Stimulated activated effector memory CD8-positive, alpha-beta T cell treated with anti-CD3 and anti-CD28 coated beads, Interleukin-12 subunit alpha, Interleukin-12 subunit beta, amount 100 ng/mL, for 72 hours (primary cell): ENCODE results near the gene ARHGEF16.
A peak's percentile ranks its signal among the peaks of the same experiment; 100 is the strongest.

Experiments
- ATAC-seq: fragments of 150-1000 bp; cut with Tn5 transposase; 2 replicates; pipeline ENCODE4 v1.10.0; 2021
- DNase-seq, 2 donors: peaks; one replicate each; pipeline ENCODE4 v3.0.0; 2021 to 2022; ENCODE audit warnings: low spot score in 2 of 2
- H3K27ac Mint-ChIP-seq: one replicate; pipeline ENCODE4 v1.8.0; 2022; ENCODE audit warnings: mild to moderate bottlenecking, mixed read lengths
- H3K36me3 Mint-ChIP-seq: one replicate; pipeline ENCODE4 v1.8.0; 2022; ENCODE audit warnings: mild to moderate bottlenecking, mixed read lengths
- H3K4me1 Mint-ChIP-seq: one replicate; pipeline ENCODE4 v1.8.0; 2022; ENCODE audit warnings: mixed read lengths
- H3K4me3 Mint-ChIP-seq: one replicate; pipeline ENCODE4 v1.8.0; 2022; ENCODE audit warnings: mild to moderate bottlenecking, mixed read lengths
- H3K9me3 Mint-ChIP-seq: one replicate; pipeline ENCODE4 v1.8.0; 2022; ENCODE audit warnings: mixed read lengths

The ARHGEF16 gene

GRCh38 chr1:3524556-3525203 lies 70.2 kb downstream of the ARHGEF16 start:
- Mint-ChIP-seq H3K9me3 (no peaks in the 10 kb centered on the region), H3K27ac (no peak overlapping the region), H3K36me3 (no peaks in the 10 kb centered on the region), H3K4me1 (peaks cover 1% of the 10 kb centered on the region), H3K4me3 (no peak overlapping the region)
- no peak for ATAC-seq
- no peak for DNase-seq

DNA sequence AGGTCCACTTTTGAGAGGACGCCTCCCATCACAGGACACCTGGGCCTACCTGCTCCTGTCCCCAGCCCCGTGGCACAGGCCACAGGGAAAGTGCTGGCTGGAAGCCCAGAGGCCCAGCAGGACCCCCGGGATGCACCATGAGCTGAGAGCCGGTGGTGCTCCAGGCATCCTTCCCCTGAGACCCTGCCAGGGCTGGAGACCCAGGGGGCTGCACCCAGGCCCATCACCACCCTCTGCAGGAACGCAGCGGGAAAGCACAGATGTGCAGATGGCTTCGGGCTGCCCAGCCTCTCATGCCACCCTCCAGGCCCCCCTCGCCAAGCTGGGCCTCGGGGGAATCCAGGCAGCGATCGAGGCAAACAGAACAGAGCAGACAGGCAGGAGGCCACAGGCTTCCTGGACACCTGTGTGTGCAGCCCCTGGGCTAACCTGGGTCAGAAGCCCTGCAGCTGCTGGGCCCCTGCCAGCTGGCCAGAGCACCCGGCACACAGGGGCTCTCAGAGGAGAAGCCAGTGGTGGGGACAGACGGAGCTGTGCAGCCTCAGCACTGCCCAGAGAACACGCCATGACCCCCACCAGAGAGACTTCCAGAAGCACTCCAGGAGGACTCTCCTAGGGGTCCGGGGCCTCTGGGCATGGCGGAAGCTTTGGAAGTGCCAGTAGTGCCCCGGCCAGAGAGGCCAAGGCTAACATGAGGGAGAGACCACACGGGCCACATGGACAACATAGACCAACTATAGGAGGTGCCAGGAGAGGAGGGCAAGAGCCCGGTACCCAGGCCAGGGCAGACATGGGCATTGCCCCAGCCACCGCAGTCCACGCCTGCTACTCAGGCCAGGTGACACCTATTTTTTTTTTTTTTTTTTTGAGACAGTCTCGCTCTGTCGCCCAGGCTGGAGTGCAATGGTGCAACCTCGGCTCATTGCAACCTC lies 71.4 kb downstream of the ARHGEF16 start:
- Mint-ChIP-seq H3K4me1 (peaks cover 10% of the 10 kb centered on the region), H3K9me3 (no peaks in the 10 kb centered on the region), H3K36me3 (no peaks in the 10 kb centered on the region), H3K4me3 (no peak overlapping the region), H3K27ac (no peak overlapping the region)
- DNase-seq (no peak), ATAC-seq (no peak)

DNA sequence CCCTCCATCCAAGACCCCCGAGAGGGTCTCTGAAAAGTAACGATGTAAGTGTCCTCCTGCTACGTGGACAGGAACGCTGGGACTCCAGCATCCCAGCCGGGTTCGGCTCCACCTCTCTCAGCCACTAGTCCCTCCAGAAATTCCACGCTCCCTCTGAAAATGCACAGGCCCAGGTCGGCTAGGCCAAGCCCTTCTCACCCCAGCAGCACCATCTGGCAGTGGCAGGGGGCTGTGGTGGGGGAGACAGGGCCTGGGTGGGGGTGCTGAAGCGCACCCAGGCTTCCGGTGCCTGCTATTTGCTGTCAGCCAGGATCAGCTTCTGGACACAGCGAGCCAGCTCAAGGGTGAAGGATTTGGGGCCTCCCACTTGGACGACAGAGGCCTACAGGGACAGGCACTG lies 73.3 kb downstream of the ARHGEF16 start:
- Mint-ChIP-seq H3K27ac (no peak overlapping the region), H3K4me1 (peaks cover 16% of the 10 kb centered on the region), H3K36me3 (no peaks in the 10 kb centered on the region), H3K4me3 (no peak overlapping the region), H3K9me3 (no peaks in the 10 kb centered on the region)
- ATAC-seq (no peak), DNase-seq (no peak)

DNA sequence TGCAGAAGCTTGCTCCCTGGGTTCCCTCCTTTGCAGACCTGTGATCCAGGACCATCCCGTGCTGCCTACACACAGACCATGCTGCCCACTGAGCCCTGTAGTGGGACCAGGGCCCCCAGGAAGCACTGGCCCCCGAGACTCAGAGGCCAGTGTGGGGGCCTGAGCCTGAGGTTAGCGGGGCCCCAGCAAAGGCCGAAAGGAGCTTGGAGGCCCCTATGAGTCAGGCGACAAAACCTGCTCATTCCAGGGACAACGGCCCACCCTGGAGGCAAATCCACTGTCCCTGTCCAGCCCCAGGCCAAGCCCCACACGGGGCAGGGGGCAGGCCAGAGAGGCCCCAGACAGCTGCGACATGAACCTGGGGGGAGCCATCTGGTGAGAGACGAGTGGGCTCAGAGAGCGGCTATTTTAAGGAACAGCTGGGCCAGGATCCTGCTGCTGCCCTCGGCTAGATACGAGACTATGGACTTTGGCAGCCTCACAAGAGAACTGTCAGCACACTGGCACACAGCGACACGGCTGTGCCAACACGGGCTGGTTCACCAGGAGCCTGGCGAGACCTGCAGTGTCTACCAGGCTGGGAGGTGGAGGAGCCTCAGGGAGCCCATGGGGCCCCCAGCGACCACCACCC lies 74.7 kb downstream of the ARHGEF16 start:
- DNase-seq: no peak
- Mint-ChIP-seq H3K27ac (no peak overlapping the region), H3K4me1 (peaks cover 16% of the 10 kb centered on the region), H3K36me3 (no peaks in the 10 kb centered on the region), H3K4me3 (no peak overlapping the region), H3K9me3 (no peaks in the 10 kb centered on the region)
- no peak for ATAC-seq

- Mint-ChIP-seq H3K4me3 (peak overlapping the region; percentile 69), H3K27ac (peak overlapping the region; percentile 71), H3K4me1 (peaks cover 16% of the 10 kb centered on the region), H3K36me3 (no peaks in the 10 kb centered on the region), H3K9me3 (no peaks in the 10 kb centered on the region)
- DNase-seq: peak in 1 of 2 donors; percentile 52
- no peak for ATAC-seq
These were observed 75.8 kb downstream of the ARHGEF16 start for GRCh38 chr1:3530086-3530925.
